Umbilical cord (tissue), 2 donors: Measurements from ENCODE around the gene DIPK1B. TPM values are rescaled to one million over a fixed set of nuclear protein-coding genes. Genes with fewer than 3 reads are reported as not detected.
"Not testable (repeated sequence)": the region's sequence is repeated elsewhere in the genome, so short reads cannot be mapped to it uniquely, and the experiment has no call there.

Source experiments
- DNase-seq: peaks from one replicate; pipeline ENCODE4 v3.0.0-alpha.2; 2015; ENCODE audit warnings: low spot score
- total RNA-seq: library from RNA; depleted of rRNA; stranded (reverse); fragments of >200 nt; gene quantifications from one replicate; pipeline ENCODE4 v1.2.3, GENCODE V29; 2014; ENCODE audit warnings: low replicate concordance; ENCODE audit not compliant: insufficient read depth

DIPK1B gene
- total RNA-seq, 1 donor from 2014 or later: 3.1 TPM

DNA sequence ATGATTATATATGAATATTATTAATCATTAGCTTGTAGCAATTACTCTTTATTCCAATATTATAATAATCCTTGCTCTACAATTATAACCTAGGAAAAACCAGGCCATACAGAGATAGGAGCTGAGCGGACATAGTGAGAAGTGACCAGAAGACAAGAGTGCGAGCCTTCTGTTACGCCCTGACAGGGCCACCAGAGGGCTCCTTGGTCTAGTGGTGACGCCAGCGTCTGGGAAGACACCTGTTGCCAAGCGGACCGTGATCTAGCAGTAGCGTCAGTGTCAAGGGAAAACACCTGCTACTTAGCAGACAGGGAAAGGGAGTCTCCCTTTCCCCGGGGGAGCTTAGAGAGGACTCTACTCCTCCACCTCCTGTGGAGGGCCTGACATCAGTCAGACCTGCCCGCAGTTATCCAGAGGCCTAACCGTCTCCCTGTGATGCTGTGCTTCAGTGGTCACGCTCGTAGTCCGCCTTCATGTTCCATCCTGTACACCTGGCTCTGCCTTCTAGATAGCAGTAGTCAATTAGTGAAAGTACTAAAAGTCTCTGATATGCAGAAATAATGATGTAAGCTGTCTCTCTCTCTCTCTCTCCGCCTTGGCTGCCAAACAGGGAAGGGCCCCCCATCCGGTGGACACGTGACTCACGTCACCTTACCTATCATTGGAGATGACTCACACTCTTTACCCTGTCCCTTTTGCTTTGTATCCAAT, 54.2 kb downstream of the DIPK1B start:
- not testable (repeated sequence) for DNase-seq

DNA sequence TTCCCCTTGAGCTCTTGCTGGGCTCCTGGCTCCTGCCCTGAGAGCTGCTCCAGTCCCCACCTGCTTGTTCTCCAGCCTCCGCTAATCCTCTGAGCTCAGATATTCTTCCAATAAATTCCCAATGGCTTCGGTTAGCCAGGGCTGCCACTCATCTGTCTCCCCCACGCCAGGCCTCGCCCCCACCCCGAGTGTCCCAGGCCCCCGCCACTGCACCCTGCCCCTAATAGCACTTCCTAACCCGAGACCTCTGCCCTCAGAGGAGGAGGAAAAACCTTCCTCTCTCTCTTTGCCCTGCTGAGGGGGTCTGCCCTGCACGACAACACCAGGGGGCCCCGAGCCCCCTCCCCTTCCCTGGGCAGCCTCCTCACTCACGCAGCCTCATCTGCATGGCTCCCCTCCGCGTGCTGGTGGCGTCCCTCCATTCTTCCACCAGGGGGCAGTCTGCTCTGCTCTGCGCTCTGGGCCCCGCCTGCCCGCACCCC, 57.4 kb downstream of the DIPK1B start:
- DNase-seq: no peak

DNA sequence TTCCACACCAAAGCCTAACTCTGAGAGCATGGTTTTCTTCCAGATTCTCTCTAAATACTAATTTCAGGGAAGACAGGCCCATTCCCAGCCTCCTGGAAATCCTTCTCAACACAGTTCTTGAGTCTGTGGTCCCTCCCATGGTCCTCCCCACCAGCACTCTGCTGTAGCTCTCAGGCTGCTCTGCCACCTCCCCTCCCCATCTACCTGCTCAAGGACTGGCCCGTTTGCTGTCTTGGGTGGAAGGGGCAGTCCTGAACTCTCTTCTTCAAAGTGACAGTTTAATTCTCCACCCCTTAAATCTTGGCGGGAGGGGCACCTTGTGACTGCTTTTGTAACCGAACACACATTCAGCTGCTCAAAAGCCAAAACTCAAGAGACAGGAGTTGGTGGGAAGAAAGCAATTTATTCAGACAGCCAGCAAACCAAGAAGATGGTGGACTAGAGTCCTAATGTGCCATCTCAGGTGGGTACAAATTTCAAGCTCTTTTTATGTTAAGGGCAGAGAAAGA, 59.6 kb downstream of the DIPK1B start:
- no peak for DNase-seq

DNA sequence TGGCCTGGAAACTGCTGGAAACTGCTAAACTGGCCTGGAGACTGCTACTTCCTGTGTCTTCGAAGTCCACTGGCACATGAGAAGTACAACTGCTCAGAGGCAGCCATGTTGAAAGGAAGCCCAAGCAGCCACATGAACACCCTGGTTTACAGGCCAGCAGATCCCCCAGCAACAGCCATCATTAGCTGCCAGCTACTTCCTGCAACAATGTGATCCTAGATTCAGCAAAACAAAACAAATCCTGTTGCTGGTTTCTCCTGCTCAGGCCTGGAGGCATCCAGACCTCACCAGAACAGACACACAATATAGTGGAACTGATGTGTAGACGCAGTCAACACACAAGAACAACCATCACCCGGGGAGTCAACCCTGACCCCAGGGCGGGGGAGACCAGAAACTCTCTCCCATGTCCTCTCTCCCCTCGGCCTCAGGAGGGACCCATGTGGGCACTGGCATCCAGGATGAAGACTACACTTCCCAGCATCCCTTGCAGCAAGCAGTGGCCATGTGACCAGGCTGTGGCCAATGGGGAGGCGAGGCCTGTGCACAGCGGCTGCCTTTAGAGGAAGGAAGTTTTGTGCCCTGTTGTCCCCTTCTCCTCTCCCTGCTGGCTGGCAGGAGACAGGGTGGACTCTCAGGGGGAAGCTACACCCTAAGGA, 61.1 kb downstream of the DIPK1B start:
- no peak for DNase-seq

Other genes starting within 250 kb of the DIPK1B start
- gene SEC16A, start 229.5 kb upstream of the DIPK1B start, total RNA-seq: 12.3 TPM
- 23.1 TPM for gene NOTCH1, start 166.5 kb upstream of the DIPK1B start, total RNA-seq
- 49.4 TPM for gene EGFL7, start 49.7 kb upstream of the DIPK1B start, total RNA-seq
- gene AGPAT2, start 25.1 kb upstream of the DIPK1B start, total RNA-seq: 32.7 TPM
- gene LCN10, start 30.4 kb downstream of the DIPK1B start, total RNA-seq: 2.2 TPM
- gene LCN6, start 36.0 kb downstream of the DIPK1B start, total RNA-seq: not detected
- gene LCN8, start 45.7 kb downstream of the DIPK1B start, total RNA-seq: 0.48 TPM
- 2.2 TPM for gene LCN15, start 51.9 kb downstream of the DIPK1B start, total RNA-seq
- 90.5 TPM for gene TMEM141, start 78.8 kb downstream of the DIPK1B start, total RNA-seq
- not detected for gene CCDC183, start 83.8 kb downstream of the DIPK1B start, total RNA-seq
- 40.2 TPM for gene RABL6, start 95.4 kb downstream of the DIPK1B start, total RNA-seq
- 1.4 TPM for gene AJM1, start 129.9 kb downstream of the DIPK1B start, total RNA-seq
- 49.1 TPM for gene PHPT1, start 136.8 kb downstream of the DIPK1B start, total RNA-seq
- 4.6 TPM for gene MAMDC4, start 139.8 kb downstream of the DIPK1B start, total RNA-seq
- 217 TPM for gene EDF1, start 153.7 kb downstream of the DIPK1B start, total RNA-seq
- gene TRAF2, start 173.9 kb downstream of the DIPK1B start, total RNA-seq: 5.1 TPM
- gene FBXW5, start 232.2 kb downstream of the DIPK1B start, total RNA-seq: 75.8 TPM
- not detected for gene C8G, start 232.7 kb downstream of the DIPK1B start, total RNA-seq
- gene LCN12, start 239.7 kb downstream of the DIPK1B start, total RNA-seq: not detected